Measurements from ENCODE around the gene PHOX2A. TPM values are rescaled to one million over a fixed set of nuclear protein-coding genes. Genes with fewer than 3 reads are reported as not detected.
"Not testable (repeated sequence)": the region's sequence is repeated elsewhere in the genome, so short reads cannot be mapped to it uniquely, and the experiment has no call there.

The PHOX2A gene
- total RNA-seq, 1 donor from 2014 or later = not detected

DNA sequence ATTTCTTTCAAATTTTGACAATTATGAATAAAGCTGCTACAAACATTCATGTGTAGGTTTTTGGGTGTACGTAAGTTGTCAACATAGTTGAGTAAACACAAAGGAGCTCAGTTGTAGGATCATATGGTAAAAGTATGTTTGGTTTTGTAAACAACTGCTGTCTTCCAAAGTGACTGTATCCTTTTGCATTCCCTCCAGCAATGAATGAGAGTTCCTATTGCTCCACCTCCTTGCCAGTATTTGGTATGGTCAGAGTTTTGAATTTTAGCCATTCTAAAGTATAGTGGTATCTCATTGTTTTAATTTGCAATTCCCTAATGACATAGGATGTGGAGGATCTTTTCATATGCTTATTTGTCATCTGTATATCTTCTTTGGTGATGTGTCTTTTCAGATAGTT lies 28.0 kb upstream of the PHOX2A start:
- no peaks in the 10 kb centered on the region for H3K9me3 ChIP-seq
- H3K27ac ChIP-seq = no peak overlapping the region
- intact Hi-C loops (cut with DNase I) = no loop called here
- TF ChIP-seq, protein P1, sequence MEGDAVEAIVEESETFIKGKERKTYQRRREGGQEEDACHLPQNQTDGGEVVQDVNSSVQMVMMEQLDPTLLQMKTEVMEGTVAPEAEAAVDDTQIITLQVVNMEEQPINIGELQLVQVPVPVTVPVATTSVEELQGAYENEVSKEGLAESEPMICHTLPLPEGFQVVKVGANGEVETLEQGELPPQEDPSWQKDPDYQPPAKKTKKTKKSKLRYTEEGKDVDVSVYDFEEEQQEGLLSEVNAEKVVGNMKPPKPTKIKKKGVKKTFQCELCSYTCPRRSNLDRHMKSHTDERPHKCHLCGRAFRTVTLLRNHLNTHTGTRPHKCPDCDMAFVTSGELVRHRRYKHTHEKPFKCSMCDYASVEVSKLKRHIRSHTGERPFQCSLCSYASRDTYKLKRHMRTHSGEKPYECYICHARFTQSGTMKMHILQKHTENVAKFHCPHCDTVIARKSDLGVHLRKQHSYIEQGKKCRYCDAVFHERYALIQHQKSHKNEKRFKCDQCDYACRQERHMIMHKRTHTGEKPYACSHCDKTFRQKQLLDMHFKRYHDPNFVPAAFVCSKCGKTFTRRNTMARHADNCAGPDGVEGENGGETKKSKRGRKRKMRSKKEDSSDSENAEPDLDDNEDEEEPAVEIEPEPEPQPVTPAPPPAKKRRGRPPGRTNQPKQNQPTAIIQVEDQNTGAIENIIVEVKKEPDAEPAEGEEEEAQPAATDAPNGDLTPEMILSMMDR (IDR thresholded peaks at IDR 0.05) = no peak
- H3K4me3 ChIP-seq = no peak overlapping the region
- no peaks in the 10 kb centered on the region for H3K4me1 ChIP-seq
- H3K36me3 ChIP-seq = no peaks in the 10 kb centered on the region
- H3K27me3 ChIP-seq (ENCODE audit: low read depth) = peaks cover 3% of the 10 kb centered on the region
- ATAC-seq = no peak
- no peak for DNase-seq

GRCh38 chr11:72267956-72268617 lies 24.1 kb upstream of the PHOX2A start:
- Histone ChIP-seq H3K36me3 (no peaks in the 10 kb centered on the region), H3K9me3 (no peaks in the 10 kb centered on the region), H3K27ac (no peak overlapping the region), H3K27me3 (ENCODE audit: low read depth) (peaks cover 3% of the 10 kb centered on the region), H3K4me3 (no peak overlapping the region), H3K4me1 (no peaks in the 10 kb centered on the region)
- DNase-seq = no peak
- TF ChIP-seq, protein P1 (IDR thresholded peaks at IDR 0.05) = no peak
- intact Hi-C loops (cut with DNase I) = no loop called here
- ATAC-seq = no peak

GRCh38 chr11:72266960-72267359 lies 23.0 kb upstream of the PHOX2A start:
- H3K9me3 ChIP-seq; DNase-seq; ATAC-seq; H3K27ac ChIP-seq; H3K4me1 ChIP-seq; H3K4me3 ChIP-seq; intact Hi-C loops (cut with DNase I); H3K36me3 ChIP-seq; H3K27me3 ChIP-seq (ENCODE audit: low read depth): not testable (repeated sequence)

DNA sequence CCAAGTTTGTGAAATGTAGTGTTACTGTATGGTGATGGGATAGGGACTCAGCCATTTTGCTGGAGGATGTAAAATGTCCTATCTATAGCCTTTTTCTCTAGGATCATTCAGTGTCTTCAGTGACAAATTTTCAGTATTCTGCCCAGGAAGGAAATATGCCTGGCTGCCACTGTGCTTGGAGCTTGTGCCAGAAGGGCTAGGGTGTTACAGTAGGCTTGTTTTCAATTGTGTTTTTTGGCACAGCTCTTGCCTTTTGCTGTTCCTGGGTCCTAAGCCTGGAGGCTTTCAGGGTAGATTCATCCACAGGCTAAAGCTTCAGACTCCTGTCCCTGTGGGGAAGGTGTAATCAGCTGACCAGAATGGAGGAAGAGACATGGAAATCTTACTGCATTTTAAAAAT lies 22.0 kb upstream of the PHOX2A start:
- H3K27ac ChIP-seq = no peak overlapping the region
- no peak for DNase-seq
- peaks cover 10% of the 10 kb centered on the region for H3K27me3 ChIP-seq (ENCODE audit: low read depth)
- no peaks in the 10 kb centered on the region for H3K4me1 ChIP-seq
- H3K36me3 ChIP-seq = no peaks in the 10 kb centered on the region
- ATAC-seq = no peak
- H3K9me3 ChIP-seq = no peaks in the 10 kb centered on the region
- TF ChIP-seq, protein P1 (IDR thresholded peaks at IDR 0.05) = no peak
- intact Hi-C loops (cut with DNase I) = no loop called here
- H3K4me3 ChIP-seq = no peak overlapping the region

DNA sequence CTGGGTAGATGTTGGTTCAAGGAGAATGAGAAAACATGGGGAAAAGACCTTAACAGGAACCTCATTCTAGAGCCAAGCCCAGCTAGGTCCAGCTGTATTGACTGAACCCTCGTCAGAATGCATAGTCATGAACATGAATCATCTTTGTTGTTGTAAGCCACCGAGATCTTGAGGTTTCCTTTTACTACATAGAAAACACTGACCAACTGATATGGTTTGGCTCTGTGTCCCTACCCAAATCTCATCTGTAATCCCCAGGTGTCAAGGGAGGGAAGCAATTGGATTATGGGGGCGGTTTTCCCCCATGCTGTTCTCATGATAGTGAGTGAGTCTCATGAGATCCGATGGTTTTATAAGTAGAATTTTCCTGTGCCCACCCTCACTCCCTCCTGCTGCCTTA lies 19.4 kb upstream of the PHOX2A start:
- DNase-seq (no peak), ATAC-seq (no peak)
- Histone ChIP-seq H3K36me3 (no peaks in the 10 kb centered on the region), H3K27ac (no peak overlapping the region), H3K9me3 (no peaks in the 10 kb centered on the region), H3K4me1 (no peaks in the 10 kb centered on the region), H3K4me3 (no peak overlapping the region), H3K27me3 (ENCODE audit: low read depth) (peaks cover 7% of the 10 kb centered on the region)
- TF ChIP-seq, protein P1 (IDR thresholded peaks at IDR 0.05) = no peak
- intact Hi-C loops (cut with DNase I) = no loop called here

DNA sequence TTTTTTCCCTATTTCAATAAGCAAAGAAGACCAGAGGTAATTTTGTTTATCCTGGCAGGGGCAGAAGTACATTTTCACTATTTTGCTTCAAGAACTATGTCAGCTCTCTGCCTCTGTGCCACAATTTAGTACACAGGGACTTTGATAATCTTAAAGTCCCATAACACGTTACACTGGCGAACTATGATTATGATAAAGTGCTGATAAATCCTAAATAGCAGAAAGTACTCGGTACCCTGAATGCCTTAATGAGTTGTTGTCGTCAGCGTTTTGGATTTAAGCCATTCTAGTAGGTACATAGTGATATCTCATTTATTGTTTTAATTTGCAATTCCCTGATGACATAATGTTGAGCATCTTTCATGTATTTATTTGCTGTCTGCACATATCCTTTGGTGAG lies 16.6 kb upstream of the PHOX2A start:
- no peak overlapping the region for H3K4me3 ChIP-seq
- H3K4me1 ChIP-seq = no peaks in the 10 kb centered on the region
- peaks cover 7% of the 10 kb centered on the region for H3K27me3 ChIP-seq (ENCODE audit: low read depth)
- intact Hi-C loops (cut with DNase I) = no loop called here
- ATAC-seq (no peak), DNase-seq (no peak)
- H3K9me3 ChIP-seq = no peaks in the 10 kb centered on the region
- TF ChIP-seq, protein P1 (IDR thresholded peaks at IDR 0.05) = no peak
- H3K27ac ChIP-seq = no peak overlapping the region
- no peaks in the 10 kb centered on the region for H3K36me3 ChIP-seq

Measured in lower lobe of right lung (tissue), 2 donors.